Adrenal gland (tissue), 12 donors: Measurements from ENCODE around the gene GOLGA8O. TPM values are rescaled to one million over a fixed set of nuclear protein-coding genes. Genes with fewer than 3 reads are reported as not detected.
"Not testable (repeated sequence)": the region's sequence is repeated elsewhere in the genome, so short reads cannot be mapped to it uniquely, and the experiment has no call there.

ENCODE experiments used
- DNase-seq, 7 donors: peaks; one replicate each; pipeline ENCODE4 v3.0.0-alpha.2; 2019 to 2020
- H3K27ac ChIP-seq, 5 donors: fragments of 200-600 bp; sonication (generic) in 4 of 5; 1 replicate in 3 of 5; 2 replicates in 2 of 5; pipeline versions ENCODE4 v1.5.1 to v1.8.0; 2016 to 2020; ENCODE audit warnings: mild to moderate bottlenecking in 1 of 5
- H3K27me3 ChIP-seq: fragments of 200-600 bp; 2 replicates; pipeline ENCODE4 v1.8.0; 2021
- H3K36me3 ChIP-seq, 2 donors: fragments of 200-600 bp; replicated peaks in 1 of 2; 1 replicate in 1 of 2; 2 replicates in 1 of 2; pipeline versions ENCODE4 v1.5.1 to v1.8.0; 2018 to 2022
- H3K4me1 ChIP-seq, 2 donors: fragments of 200-600 bp; replicated peaks in 1 of 2; 1 replicate in 1 of 2; 2 replicates in 1 of 2; pipeline versions ENCODE4 v1.5.1 to v1.8.0; 2018 to 2021
- H3K4me3 ChIP-seq, 4 donors: fragments of 200-600 bp; sonication (generic) in 3 of 4; one replicate each; pipeline ENCODE4 v1.5.1; 2016 to 2018
- H3K9me3 ChIP-seq, 3 donors: fragments of 200-600 bp; sonication (generic) in 1 of 3; replicated peaks in 1 of 3; 1 replicate in 2 of 3; 2 replicates in 1 of 3; pipeline versions ENCODE4 v1.5.1 to v1.8.0; 2016 to 2021
- CTCF ChIP-seq, 6 experiments: fragments of 450-650 bp in 4 of 6; fragments of 200-600 bp in 2 of 6; sonication (generic) in 1 of 6; IDR thresholded peaks; 1 replicate in 5 of 6; 2 replicates in 1 of 6; pipeline versions ENCODE4 v1.5.1 to v1.8.0; 2016 to 2021; ENCODE audit warnings: antibody characterized with exemption in 6 of 6, mild to moderate bottlenecking in 2 of 6, moderate library complexity in 1 of 6
- WGBS, 4 donors: extraction: QIAGEN DNeasy Blood & Tissue Kit in 2 of 4; methylation state at CpG; one replicate each; pipeline versions ENCODE4 v1.1.5 to v1.1.7; 2013 to 2017; 5-methylcytosine and 5-hydroxymethylcytosine counted together
- intact Hi-C, 2 donors: fragments of 100-400 bp; cut with DNase I; formaldehyde crosslinking; loops; one replicate each; pipeline versions ENCODE4 v1.14.1 to v1.15.0; 2022 to 2023
- polyA plus RNA-seq, 3 donors: library from polyadenylated mRNA; stranded (reverse); fragments of 200-250 nt in 2 of 3; fragments of 350-450 nt in 1 of 3; fragmentation: Illumina TruSeq in 1 of 3; extraction: RNeasy Lipid Tissue Mini Kit (QIAGEN cat#74804) in 1 of 3; gene quantifications; one replicate each; pipeline ENCODE4 v1.2.3, GENCODE V29; 2013 to 2014
- small RNA-seq, 2 donors: library from RNA; depleted of rRNA; stranded (forward); fragments of <200 nt; gene quantifications; one replicate each; pipeline ENCODE3, GENCODE V24; 2016
- total RNA-seq, 9 donors: library from RNA; depleted of rRNA in 4 of 9; stranded (reverse); fragments of >200 nt in 4 of 9; fragments of 120-200 nt in 1 of 9; fragmentation: NEBNext Ultra II Directional in 1 of 9; extraction: Animal tissue kit (Norgen Biotek cat#: 25700) in 1 of 9; gene quantifications; one replicate each; pipeline versions ENCODE4 v1.1.0 to v1.2.4, GENCODE V29; 2013 to 2023
- donor health status: healthy with polysubstance abuse.
- donor health status: Bipolar disorder and iron deficiency.
- donor health status: DM: yes; HTN: yes; CAD: no.
- donor health status: DM: no; HTN: no; CAD: no.
- donor health status: DM: no; HTN: no; CAD: no.
- donor health status: DM: yes; HTN: yes; CAD: no.

GOLGA8O gene
- total and polyA plus RNA-seq, 12 donors = 0.27 to 3.5 (median 0.86) TPM; not detected in 3

- H3K4me1 ChIP-seq, H3K27me3 ChIP-seq, H3K9me3 ChIP-seq, DNase-seq, intact Hi-C loops, H3K36me3 ChIP-seq, H3K27ac ChIP-seq, H3K4me3 ChIP-seq: not testable (repeated sequence)
- WGBS, 4 donors = no CpG with 5 or more reads among the region's 73 CpGs
Observed at GRCh38 chr15:32434102-32434963, 21.1 kb downstream of the GOLGA8O start.

- H3K4me1 ChIP-seq, H3K27me3 ChIP-seq: not testable (repeated sequence)
Observed at GRCh38 chr15:32427635-32428034, 27.8 kb downstream of the GOLGA8O start.

GRCh38 chr15:32426511-32426910 lies 28.9 kb downstream of the GOLGA8O start:
- DNase-seq = peak in 1 of 7 donors; percentile 19
- H3K27ac ChIP-seq, H3K9me3 ChIP-seq, H3K27me3 ChIP-seq, H3K4me3 ChIP-seq, intact Hi-C loops, H3K4me1 ChIP-seq, H3K36me3 ChIP-seq: not testable (repeated sequence)
- WGBS, 4 donors = 62 to 87% (median 72%) methylated on average over 4 of the region's 4 CpGs

More at GRCh38 chr15:32427635-32428034, 27.8 kb downstream of the GOLGA8O start:
- intact Hi-C loops, H3K36me3 ChIP-seq, H3K27ac ChIP-seq, H3K9me3 ChIP-seq, H3K4me3 ChIP-seq, DNase-seq: not testable (repeated sequence)
- WGBS, 4 donors = 18 to 37% (median 19%) methylated on average over 1 of the region's 4 CpGs

GRCh38 chr15:32407903-32408302 lies 47.5 kb downstream of the GOLGA8O start:
- DNase-seq, H3K27me3 ChIP-seq, H3K36me3 ChIP-seq, H3K4me3 ChIP-seq, H3K4me1 ChIP-seq, intact Hi-C loops, H3K27ac ChIP-seq, H3K9me3 ChIP-seq: not testable (repeated sequence)
- 0 to 19% (median 8%) methylated on average over 2 of the region's 3 CpGs for WGBS, 4 donors
- TF ChIP-seq CTCF (IDR thresholded peaks at IDR 0.05) = peak in 2 of 6 experiments; percentile 6 to 40

GRCh38 chr15:32403192-32403591 lies 52.2 kb downstream of the GOLGA8O start, which contains the start of gene GOLGA8K:
Gene GOLGA8K (minus strand): TSS chr15:32403292. CDS start chr15:32403194, 98 bp downstream.
- H3K27me3 ChIP-seq, H3K4me1 ChIP-seq, H3K4me3 ChIP-seq, intact Hi-C loops, DNase-seq, H3K36me3 ChIP-seq, H3K27ac ChIP-seq, H3K9me3 ChIP-seq: not testable (repeated sequence)
- WGBS, 4 donors = 92% methylated on average over 2 of the region's 8 CpGs; no CpG with 5 or more reads in 3 of the 4 donors

- intact Hi-C loops, H3K36me3 ChIP-seq, H3K9me3 ChIP-seq, H3K27ac ChIP-seq, H3K4me1 ChIP-seq, DNase-seq, H3K27me3 ChIP-seq, H3K4me3 ChIP-seq: not testable (repeated sequence)
- 64 to 100% methylated on average over 2 of the region's 8 CpGs; no CpG with 5 or more reads in 2 of the 4 donors for WGBS, 4 donors
Observed at GRCh38 chr15:32396522-32396921, 58.9 kb downstream of the GOLGA8O start.

Small RNA genes lying within 50 kb of the gene (small RNA-seq; reads per million reads assigned to genes)
- 0 reads per million in 2 donors for gene AC135983.5
- gene RF00096 = 0 reads per million in 2 donors
- 0 reads per million in 2 donors for gene RN7SL539P

Other genes starting within 250 kb of the GOLGA8O start
- gene GOLGA8K, start 52.3 kb downstream of the GOLGA8O start, total RNA-seq = 1 to 10 TPM in 2 of 9 donors, under 1 TPM in 5, not detected in 2; 0.30 to 1.8 (median 0.42) TPM
- under 1 TPM; 0.10 to 0.97 (median 0.22) TPM for gene GOLGA8K, start 52.3 kb downstream of the GOLGA8O start, polyA plus RNA-seq
- 10 to 100 TPM in 1 of 9 donors, 1 to 10 TPM in 8; 3.0 to 10.3 (median 6.9) TPM for gene GOLGA8N, start 137.8 kb upstream of the GOLGA8O start, total RNA-seq
- gene GOLGA8N, start 137.8 kb upstream of the GOLGA8O start, polyA plus RNA-seq = 10 to 100 TPM in 1 of 3 donors, 1 to 10 TPM in 2; 5.0 to 15.0 (median 9.3) TPM
- 10 to 100 TPM in 1 of 9 donors, 1 to 10 TPM in 7, under 1 TPM in 1; 0.36 to 13.3 (median 2.9) TPM for gene ARHGAP11A, start 159.9 kb upstream of the GOLGA8O start, total RNA-seq
- 1 to 10 TPM in 2 of 3 donors, under 1 TPM in 1; 0.57 to 4.5 (median 3.5) TPM for gene ARHGAP11A, start 159.9 kb upstream of the GOLGA8O start, polyA plus RNA-seq
- gene SCG5, start 186.1 kb upstream of the GOLGA8O start, total RNA-seq = 10 to 100 TPM in 4 of 9 donors, 1 to 10 TPM in 1, under 1 TPM in 2, not detected in 2; 0.52 to 43.1 (median 26.2) TPM
- gene SCG5, start 186.1 kb upstream of the GOLGA8O start, polyA plus RNA-seq = 100 to 1,000 TPM in 1 of 3 donors, 10 to 100 TPM in 2; 32.4 to 102 (median 81.2) TPM